MCF 10A (cell line): ENCODE measurements around the gene TRIM33. TPM values are rescaled to one million over a fixed set of nuclear protein-coding genes. Genes with fewer than 3 reads are reported as not detected.

Source experiments
- BruUV-seq: library from RNA; stranded (reverse); fragments of 400-500 nt; replicated peaks from 2 replicates; lab custom pipeline; 2021; lab: Mats Ljungman, UMichigan
- CTCF ChIA-PET: fragments of 300-600 bp; sonication (Branson Sonifier 250); formaldehyde crosslinking; extraction: SDS; loops from one replicate; lab custom pipeline; 2021; ENCODE audit warnings: antibody characterized with exemption, inconsistent platforms; lab: Yijun Ruan, JAX
- POLR2A ChIA-PET: fragments of 300-600, 350-650 bp; sonication (Branson Sonifier 250); formaldehyde crosslinking; extraction: SDS; loops from one replicate; lab custom pipeline; 2020; ENCODE audit warnings: antibody characterized with exemption, inconsistent platforms; lab: Yijun Ruan, JAX
- DNase-seq: peaks from one replicate; pipeline ENCODE4 v3.0.0-alpha.2; 2018; ENCODE audit not compliant: unreplicated experiment
- H3K27ac Mint-ChIP-seq: one replicate; pipeline ENCODE4 v1.8.0; 2022; ENCODE audit warnings: mild to moderate bottlenecking, low read depth, mixed read lengths; ENCODE audit not compliant: unreplicated experiment
- H3K27me3 Mint-ChIP-seq: one replicate; pipeline ENCODE4 v1.8.0; 2022; ENCODE audit warnings: mixed read lengths; ENCODE audit not compliant: insufficient read depth, unreplicated experiment
- H3K36me3 Mint-ChIP-seq: one replicate; pipeline ENCODE4 v1.8.0; 2022; ENCODE audit warnings: mild to moderate bottlenecking, moderate library complexity, mixed read lengths; ENCODE audit not compliant: insufficient read depth, unreplicated experiment
- H3K4me1 Mint-ChIP-seq: one replicate; pipeline ENCODE4 v1.8.0; 2022; ENCODE audit warnings: mixed read lengths; ENCODE audit not compliant: insufficient read depth, unreplicated experiment
- H3K4me3 Mint-ChIP-seq: one replicate; pipeline ENCODE4 v1.8.0; 2022; ENCODE audit warnings: mild to moderate bottlenecking, moderate library complexity, mixed read lengths; ENCODE audit not compliant: unreplicated experiment
- H3K9me3 Mint-ChIP-seq: one replicate; pipeline ENCODE4 v1.8.0; 2022; ENCODE audit warnings: mixed read lengths; ENCODE audit not compliant: unreplicated experiment
- CTCF ChIP-seq: fragments of 200-600 bp; IDR thresholded peaks from one replicate; pipeline ENCODE4 v1.8.0; 2022; ENCODE audit warnings: antibody characterized with exemption, mild to moderate bottlenecking; ENCODE audit not compliant: unreplicated experiment
- intact Hi-C: fragments of 100-400 bp; cut with micrococcal nuclease; formaldehyde crosslinking; loops from 2 replicates; pipeline ENCODE4 v1.14.1; 2022
- total RNA-seq: library from RNA; stranded (reverse); gene quantifications from 2 replicates; pipeline ENCODE4 v1.2.3, GENCODE V29; 2022

TRIM33 gene
- total RNA-seq, 1 experiment from 2014 or later: 33.2 TPM

- no peak for DNase-seq
- Mint-ChIP-seq H3K27ac (no peak overlapping the region), H3K4me3 (no peak overlapping the region), H3K4me1 (peaks cover 20% of the 10 kb centered on the region), H3K27me3 (no peaks in the 10 kb centered on the region), H3K9me3 (no peaks in the 10 kb centered on the region), H3K36me3 (peaks cover 16% of the 10 kb centered on the region)
- intact Hi-C loops: no loop called here
- TF ChIP-seq CTCF: no peak
- ChIA-PET POLR2A (interaction anchor here (0.6 to 3.2 kb wide), 5 partner anchors 9 to 1984 kb away, joined by 3 to 22 read pairs (median 3); partner anchors contain the start of gene TRIM33), CTCF (interaction anchor here (0.8 to 1.5 kb wide), 4 partner anchors 8 to 411 kb away, joined by 3 to 4 read pairs (median 3); no protein-coding TSS in a partner anchor)
- no TSS peak for BruUV-seq
Measured at GRCh38 chr1:114467491-114467890, 43.5 kb downstream of the TRIM33 start.

- CTCF ChIA-PET: interaction anchor here (1.5 kb wide), 1 partner anchor 9 kb away, joined by 4 read pairs; no protein-coding TSS in a partner anchor
- no peaks in the 10 kb centered on the region for H3K27me3 Mint-ChIP-seq
Measured at GRCh38 chr1:114466334-114467014, 44.5 kb downstream of the TRIM33 start.

GRCh38 chr1:114462963-114463362, 48.0 kb downstream of the TRIM33 start:
- CTCF ChIA-PET: no interaction called here
- Mint-ChIP-seq H3K27me3 (no peaks in the 10 kb centered on the region), H3K9me3 (no peaks in the 10 kb centered on the region), H3K4me1 (peaks cover 8% of the 10 kb centered on the region), H3K36me3 (peaks cover 48% of the 10 kb centered on the region), H3K27ac (no peak overlapping the region), H3K4me3 (no peak overlapping the region)
- no peak for DNase-seq
- POLR2A ChIA-PET: interaction anchor here (0.8 kb wide), 1 partner anchor 11 kb away, joined by 3 read pairs; no protein-coding TSS in a partner anchor
- TF ChIP-seq CTCF: no peak
- intact Hi-C loops: no loop called here
- no TSS peak for BruUV-seq

More at GRCh38 chr1:114466334-114467014, 44.5 kb downstream of the TRIM33 start:
- intact Hi-C loops: no loop called here
- no peak overlapping the region for H3K27ac Mint-ChIP-seq
- H3K4me3 Mint-ChIP-seq: no peak overlapping the region
- BruUV-seq: no TSS peak
- no peak for DNase-seq
- no peaks in the 10 kb centered on the region for H3K9me3 Mint-ChIP-seq
- POLR2A ChIA-PET: interaction anchor here (1.1 to 3.2 kb wide), 3 partner anchors 10 to 203 kb away, joined by 3 to 22 read pairs (median 3); partner anchors contain the start of gene TRIM33
- peaks cover 21% of the 10 kb centered on the region for H3K36me3 Mint-ChIP-seq
- TF ChIP-seq CTCF: no peak
- H3K4me1 Mint-ChIP-seq: peaks cover 18% of the 10 kb centered on the region

- intact Hi-C loops: no loop called here
- TF ChIP-seq CTCF: no peak
- ChIA-PET POLR2A (interaction anchor here (0.6 to 1.2 kb wide), 3 partner anchors 10 to 22 kb away, joined by 3 to 6 read pairs (median 3); no protein-coding TSS in a partner anchor), CTCF (no interaction called here)
- Mint-ChIP-seq H3K4me3 (no peak overlapping the region), H3K9me3 (no peaks in the 10 kb centered on the region), H3K27me3 (no peaks in the 10 kb centered on the region), H3K36me3 (peaks cover 48% of the 10 kb centered on the region), H3K4me1 (peaks cover 7% of the 10 kb centered on the region), H3K27ac (no peak overlapping the region)
- DNase-seq: no peak
- BruUV-seq: no TSS peak
Measured at GRCh38 chr1:114462341-114462740, 48.7 kb downstream of the TRIM33 start.
